Nephron progenitor cell (in vitro differentiated cells): Measurements from ENCODE around the gene SEL1L.
A peak's percentile ranks its signal among the peaks of the same experiment; 100 is the strongest.
"Not testable (repeated sequence)": the region's sequence is repeated elsewhere in the genome, so short reads cannot be mapped to it uniquely, and the experiment has no call there.

Experiments
- DNase-seq: peaks from one replicate; pipeline ENCODE4 v3.0.0; 2021
- H3K27ac Mint-ChIP-seq: 2 replicates; pipeline ENCODE4 v1.8.0; 2021; ENCODE audit warnings: mild to moderate bottlenecking, moderate library complexity, mixed read lengths
- H3K27me3 Mint-ChIP-seq: 2 replicates; pipeline ENCODE4 v1.8.0; 2021; ENCODE audit warnings: mild to moderate bottlenecking, low read depth, mixed read lengths; ENCODE audit not compliant: poor library complexity
- H3K36me3 Mint-ChIP-seq: 2 replicates; pipeline ENCODE4 v1.8.0; 2021; ENCODE audit warnings: low read depth, mixed read lengths
- H3K4me1 Mint-ChIP-seq: 2 replicates; pipeline ENCODE4 v1.8.0; 2021; ENCODE audit warnings: mixed read lengths
- H3K4me3 Mint-ChIP-seq: 2 replicates; pipeline ENCODE4 v1.8.0; 2021; ENCODE audit warnings: mild to moderate bottlenecking, moderate library complexity, mixed read lengths
- H3K9me3 Mint-ChIP-seq: 2 replicates; pipeline ENCODE4 v1.8.0; 2021; ENCODE audit warnings: mild to moderate bottlenecking, moderate library complexity, mixed read lengths
- CTCF ChIP-seq: fragments of 200-600 bp; sonication (generic); IDR thresholded peaks from 2 replicates; pipeline ENCODE4 v1.5.0; 2021; ENCODE audit warnings: antibody characterized with exemption

Gene SEL1L

GRCh38 chr14:81472096-81472800 lies 61.4 kb downstream of the SEL1L start:
- Mint-ChIP-seq H3K4me3 (no peak overlapping the region), H3K9me3 (no peaks in the 10 kb centered on the region), H3K4me1 (peaks cover 4% of the 10 kb centered on the region), H3K36me3 (peaks cover 9% of the 10 kb centered on the region), H3K27me3 (no peaks in the 10 kb centered on the region), H3K27ac (no peak overlapping the region)
- no peak for TF ChIP-seq CTCF
- no peak for DNase-seq

GRCh38 chr14:81471062-81471461 lies 62.6 kb downstream of the SEL1L start:
- no peaks in the 10 kb centered on the region for H3K9me3 Mint-ChIP-seq
- TF ChIP-seq CTCF: no peak
- H3K27me3 Mint-ChIP-seq: no peaks in the 10 kb centered on the region
- H3K4me3 Mint-ChIP-seq: no peak overlapping the region
- DNase-seq: no peak
- peaks cover 4% of the 10 kb centered on the region for H3K4me1 Mint-ChIP-seq
- H3K36me3 Mint-ChIP-seq: peaks cover 2% of the 10 kb centered on the region
- H3K27ac Mint-ChIP-seq: no peak overlapping the region

- H3K27ac Mint-ChIP-seq, H3K4me1 Mint-ChIP-seq, DNase-seq, H3K36me3 Mint-ChIP-seq, H3K27me3 Mint-ChIP-seq, H3K9me3 Mint-ChIP-seq, H3K4me3 Mint-ChIP-seq: not testable (repeated sequence)
Observed at GRCh38 chr14:81470557-81470826, 63.2 kb downstream of the SEL1L start.

GRCh38 chr14:81466854-81467253 lies 66.8 kb downstream of the SEL1L start:
- peaks cover 5% of the 10 kb centered on the region for H3K4me1 Mint-ChIP-seq
- TF ChIP-seq CTCF: no peak
- H3K9me3 Mint-ChIP-seq: peaks cover 8% of the 10 kb centered on the region
- DNase-seq: no peak
- H3K27ac Mint-ChIP-seq: no peak overlapping the region
- H3K27me3 Mint-ChIP-seq: no peaks in the 10 kb centered on the region
- H3K36me3 Mint-ChIP-seq: no peaks in the 10 kb centered on the region
- no peak overlapping the region for H3K4me3 Mint-ChIP-seq

GRCh38 chr14:81465507-81466228 lies 68.0 kb downstream of the SEL1L start:
- peak overlapping the region; percentile 61 for H3K27ac Mint-ChIP-seq
- H3K36me3 Mint-ChIP-seq: no peaks in the 10 kb centered on the region
- peaks cover 8% of the 10 kb centered on the region for H3K9me3 Mint-ChIP-seq
- peak overlapping the region; percentile 52 for H3K4me3 Mint-ChIP-seq
- DNase-seq: no peak
- no peak for TF ChIP-seq CTCF
- peaks cover 5% of the 10 kb centered on the region for H3K4me1 Mint-ChIP-seq
- H3K27me3 Mint-ChIP-seq: no peaks in the 10 kb centered on the region

- H3K4me1 Mint-ChIP-seq, H3K36me3 Mint-ChIP-seq, H3K27ac Mint-ChIP-seq, H3K27me3 Mint-ChIP-seq, DNase-seq, H3K9me3 Mint-ChIP-seq: not testable (repeated sequence)
- peak overlapping the region; percentile 75 for H3K4me3 Mint-ChIP-seq
Observed at GRCh38 chr14:81465003-81465392, 68.7 kb downstream of the SEL1L start.
